Glutamatergic neuron (in vitro differentiated cells): Measurements from ENCODE around the gene SPOCK1. TPM values are rescaled to one million over a fixed set of nuclear protein-coding genes. Genes with fewer than 3 reads are reported as not detected.
A peak's percentile ranks its signal among the peaks of the same experiment; 100 is the strongest.

Experiments
- DNase-seq: peaks from one replicate; pipeline ENCODE4 v3.0.0; 2022
- H3K27ac Mint-ChIP-seq: one replicate; pipeline ENCODE4 v1.8.0; 2020; ENCODE audit warnings: mild to moderate bottlenecking, mixed read lengths, inconsistent platforms; ENCODE audit not compliant: unreplicated experiment
- H3K27me3 Mint-ChIP-seq: one replicate; pipeline ENCODE4 v1.8.0; 2020; ENCODE audit warnings: mild to moderate bottlenecking, moderate library complexity, mixed read lengths, inconsistent platforms; ENCODE audit not compliant: unreplicated experiment
- H3K36me3 Mint-ChIP-seq: one replicate; pipeline ENCODE4 v1.8.0; 2020; ENCODE audit warnings: mild to moderate bottlenecking, mixed read lengths, inconsistent platforms; ENCODE audit not compliant: unreplicated experiment
- H3K4me1 Mint-ChIP-seq: one replicate; pipeline ENCODE4 v1.8.0; 2020; ENCODE audit warnings: mild to moderate bottlenecking, low read depth, mixed read lengths, inconsistent platforms; ENCODE audit not compliant: unreplicated experiment
- H3K4me3 Mint-ChIP-seq: one replicate; pipeline ENCODE4 v1.8.0; 2020; ENCODE audit warnings: mild to moderate bottlenecking, mixed read lengths, inconsistent platforms; ENCODE audit not compliant: unreplicated experiment
- H3K9me3 Mint-ChIP-seq: one replicate; pipeline ENCODE4 v1.8.0; 2020; ENCODE audit warnings: mild to moderate bottlenecking, moderate library complexity, mixed read lengths, inconsistent platforms; ENCODE audit not compliant: unreplicated experiment
- total RNA-seq: library from RNA; stranded (reverse); fragmentation: NEBNext Ultra II Directional; extraction: Animal tissue kit (Norgen Biotek cat#: 25700); gene quantifications from one replicate; pipeline ENCODE4 v1.2.1, GENCODE V29; 2021; ENCODE audit not compliant: unreplicated experiment
- TF ChIP-seq, protein P1 (sequence below): fragments of 200-600 bp; sonication (generic); IDR thresholded peaks from one replicate; pipeline ENCODE4 v1.5.0; 2021; ENCODE audit not compliant: partially characterized antibody, unreplicated experiment

Gene SPOCK1
- total RNA-seq, 1 donor from 2014 or later = 25.4 TPM

DNA sequence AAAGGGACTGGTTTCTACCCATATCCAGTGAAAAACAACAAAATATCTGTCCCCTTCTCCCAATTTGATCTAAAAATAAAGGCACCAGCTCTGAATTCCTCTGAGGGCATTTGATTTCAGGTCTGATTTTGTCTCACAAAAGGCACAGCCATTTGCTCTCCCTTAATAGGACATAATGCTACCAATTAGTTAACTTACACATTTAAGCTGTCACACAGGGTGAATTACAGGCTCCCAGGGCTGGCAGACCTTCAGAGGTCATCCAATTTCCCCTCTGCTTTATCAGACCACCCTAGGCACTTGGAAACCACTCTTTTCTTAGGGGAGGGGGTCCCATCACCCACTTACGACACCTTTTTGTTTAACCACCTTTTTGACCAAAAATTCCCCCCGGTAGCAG is 319.9 kb downstream of the SPOCK1 start:
- no peak overlapping the region for H3K4me3 Mint-ChIP-seq

DNA sequence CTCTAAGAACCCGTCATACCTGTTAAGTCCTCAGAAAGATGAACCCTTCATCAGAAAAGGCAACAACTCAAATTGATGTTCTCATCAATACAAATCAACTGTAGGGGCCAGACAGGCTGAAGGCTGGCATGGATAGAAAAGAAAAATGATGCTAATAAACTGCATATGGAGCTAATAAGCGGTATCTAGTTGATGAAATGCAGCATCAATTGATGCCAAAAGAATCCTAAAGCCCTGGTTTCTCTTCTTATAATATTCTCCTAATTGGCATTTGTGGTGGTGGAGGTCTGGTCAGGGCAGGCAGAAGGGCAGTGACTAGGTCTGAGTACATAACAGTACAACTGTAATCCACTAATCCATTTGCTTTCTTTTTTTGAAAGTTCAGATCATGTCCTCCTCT is 322.5 kb downstream of the SPOCK1 start:
- H3K4me1 Mint-ChIP-seq = peaks cover 24% of the 10 kb centered on the region
- no peaks in the 10 kb centered on the region for H3K27me3 Mint-ChIP-seq
- H3K36me3 Mint-ChIP-seq = no peaks in the 10 kb centered on the region
- DNase-seq = no peak
- TF ChIP-seq, protein P1, sequence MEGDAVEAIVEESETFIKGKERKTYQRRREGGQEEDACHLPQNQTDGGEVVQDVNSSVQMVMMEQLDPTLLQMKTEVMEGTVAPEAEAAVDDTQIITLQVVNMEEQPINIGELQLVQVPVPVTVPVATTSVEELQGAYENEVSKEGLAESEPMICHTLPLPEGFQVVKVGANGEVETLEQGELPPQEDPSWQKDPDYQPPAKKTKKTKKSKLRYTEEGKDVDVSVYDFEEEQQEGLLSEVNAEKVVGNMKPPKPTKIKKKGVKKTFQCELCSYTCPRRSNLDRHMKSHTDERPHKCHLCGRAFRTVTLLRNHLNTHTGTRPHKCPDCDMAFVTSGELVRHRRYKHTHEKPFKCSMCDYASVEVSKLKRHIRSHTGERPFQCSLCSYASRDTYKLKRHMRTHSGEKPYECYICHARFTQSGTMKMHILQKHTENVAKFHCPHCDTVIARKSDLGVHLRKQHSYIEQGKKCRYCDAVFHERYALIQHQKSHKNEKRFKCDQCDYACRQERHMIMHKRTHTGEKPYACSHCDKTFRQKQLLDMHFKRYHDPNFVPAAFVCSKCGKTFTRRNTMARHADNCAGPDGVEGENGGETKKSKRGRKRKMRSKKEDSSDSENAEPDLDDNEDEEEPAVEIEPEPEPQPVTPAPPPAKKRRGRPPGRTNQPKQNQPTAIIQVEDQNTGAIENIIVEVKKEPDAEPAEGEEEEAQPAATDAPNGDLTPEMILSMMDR = no peak
- no peak overlapping the region for H3K27ac Mint-ChIP-seq
- peaks cover 1% of the 10 kb centered on the region for H3K9me3 Mint-ChIP-seq
- no peak overlapping the region for H3K4me3 Mint-ChIP-seq

More for the DNA sequence above, 319.9 kb downstream of the SPOCK1 start:
- TF ChIP-seq, protein P1 = no peak
- no peak for DNase-seq
- Mint-ChIP-seq H3K4me1 (peaks cover 20% of the 10 kb centered on the region), H3K27me3 (no peaks in the 10 kb centered on the region), H3K9me3 (no peaks in the 10 kb centered on the region), H3K27ac (no peak overlapping the region), H3K36me3 (no peaks in the 10 kb centered on the region)

DNA sequence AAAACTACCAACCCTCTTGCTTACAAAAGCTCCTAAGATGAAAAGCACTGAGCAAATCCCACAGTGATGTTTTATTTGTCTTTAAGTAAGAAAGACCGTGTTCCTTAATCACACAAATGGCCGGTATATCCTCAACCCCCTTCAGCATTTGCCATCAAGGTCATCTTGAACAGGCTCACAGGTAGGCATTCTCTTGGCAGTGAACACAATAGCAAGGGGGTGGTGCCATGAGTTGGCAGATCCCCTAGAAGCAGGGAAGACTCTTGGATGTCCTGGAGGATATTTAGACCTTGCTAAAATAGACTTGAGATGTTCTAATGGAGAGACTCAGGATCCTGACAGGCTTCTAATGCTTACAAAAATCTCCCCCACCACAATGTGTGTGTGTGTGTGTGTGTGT is 323.0 kb downstream of the SPOCK1 start:
- no peak for DNase-seq
- H3K4me3 Mint-ChIP-seq = no peak overlapping the region
- peaks cover 24% of the 10 kb centered on the region for H3K4me1 Mint-ChIP-seq
- no peaks in the 10 kb centered on the region for H3K27me3 Mint-ChIP-seq
- no peaks in the 10 kb centered on the region for H3K36me3 Mint-ChIP-seq
- peaks cover 1% of the 10 kb centered on the region for H3K9me3 Mint-ChIP-seq
- no peak overlapping the region for H3K27ac Mint-ChIP-seq
- TF ChIP-seq, protein P1 = no peak

DNA sequence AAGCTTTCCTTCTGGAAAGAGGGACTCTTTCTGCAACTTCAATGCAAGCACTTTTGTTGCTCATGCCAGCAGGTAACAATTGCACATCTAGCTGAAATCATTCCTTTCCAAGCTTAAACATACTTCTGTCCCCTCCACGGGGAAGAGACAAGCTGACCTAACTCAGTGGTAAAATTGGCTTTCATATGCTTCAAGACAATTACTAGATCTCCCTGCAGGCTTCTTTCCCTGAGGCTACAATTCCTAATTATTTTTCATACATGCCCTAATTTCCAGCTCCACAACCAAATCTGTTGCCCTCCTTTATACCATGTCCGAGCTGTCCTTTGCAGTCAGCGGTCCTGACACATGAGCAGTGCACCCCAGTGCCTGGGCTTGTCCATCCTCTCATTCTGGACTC is 324.9 kb downstream of the SPOCK1 start:
- peaks cover 20% of the 10 kb centered on the region for H3K4me1 Mint-ChIP-seq
- H3K36me3 Mint-ChIP-seq = no peaks in the 10 kb centered on the region
- H3K9me3 Mint-ChIP-seq = peaks cover 3% of the 10 kb centered on the region
- H3K27ac Mint-ChIP-seq = no peak overlapping the region
- no peak for DNase-seq
- no peaks in the 10 kb centered on the region for H3K27me3 Mint-ChIP-seq
- TF ChIP-seq, protein P1 = no peak
- H3K4me3 Mint-ChIP-seq = no peak overlapping the region

DNA sequence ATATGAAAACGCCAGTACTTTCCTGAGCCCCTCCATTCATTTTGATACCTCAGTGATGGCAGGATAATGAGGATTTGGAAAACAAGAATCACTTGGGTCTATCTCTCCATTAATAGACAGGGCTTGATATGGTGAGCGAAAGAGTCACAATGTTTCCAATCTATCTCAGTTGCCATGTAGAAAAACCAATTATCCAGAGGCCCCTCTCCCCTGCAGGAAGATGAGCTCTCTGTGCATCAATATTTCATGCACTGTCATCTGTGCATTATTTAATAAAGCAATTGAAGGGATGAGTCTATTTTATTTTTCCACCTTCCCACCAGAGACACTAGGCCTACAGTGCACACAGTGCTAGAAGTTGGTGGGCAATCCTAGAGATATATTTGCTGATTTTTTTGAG is 326.9 kb downstream of the SPOCK1 start:
- Mint-ChIP-seq H3K27me3 (no peaks in the 10 kb centered on the region), H3K4me1 (peaks cover 8% of the 10 kb centered on the region), H3K4me3 (peak overlapping the region; percentile 14), H3K27ac (peak overlapping the region; percentile 65), H3K9me3 (peaks cover 3% of the 10 kb centered on the region), H3K36me3 (no peaks in the 10 kb centered on the region)
- TF ChIP-seq, protein P1 = no peak
- no peak for DNase-seq
